ENCODE measurements around the gene BUD31.
A peak's percentile ranks its signal among the peaks of the same experiment; 100 is the strongest.

The BUD31 gene

GRCh38 chr7:99368750-99369389 is 39.9 kb upstream of the BUD31 start:
- no peak for TF ChIP-seq ZFX (IDR thresholded peaks at IDR 0.05; ENCODE audit: borderline replicate concordance)
- no peak for TF ChIP-seq CTCF (IDR thresholded peaks at IDR 0.05)
- H3K27ac ChIP-seq: no peak overlapping the region

GRCh38 chr7:99369767-99370391 is 38.9 kb upstream of the BUD31 start:
- 0 out of 2 replicates have a peak overlapping the region, but pooled peaks have one; percentile 15 for H3K27ac ChIP-seq
- TF ChIP-seq CTCF (IDR thresholded peaks at IDR 0.05) (no peak), ZFX (IDR thresholded peaks at IDR 0.05; ENCODE audit: borderline replicate concordance) (no peak)

GRCh38 chr7:99371376-99371920 is 37.3 kb upstream of the BUD31 start:
- H3K27ac ChIP-seq: 0 out of 2 replicates have a peak overlapping the region, but pooled peaks have one; percentile 86
- TF ChIP-seq ZFX (IDR thresholded peaks at IDR 0.05; ENCODE audit: borderline replicate concordance) (no peak), CTCF (IDR thresholded peaks at IDR 0.05) (no peak)

GRCh38 chr7:99372275-99373090 is 36.3 kb upstream of the BUD31 start:
- TF ChIP-seq CTCF (IDR thresholded peaks at IDR 0.05): no peak
- no peak for TF ChIP-seq ZFX (IDR thresholded peaks at IDR 0.05; ENCODE audit: borderline replicate concordance)
- peak overlapping the region; percentile 86 for H3K27ac ChIP-seq

- H3K27ac ChIP-seq: peak overlapping the region; percentile 86
- no peak for TF ChIP-seq ZFX (IDR thresholded peaks at IDR 0.05; ENCODE audit: borderline replicate concordance)
- no peak for TF ChIP-seq CTCF (IDR thresholded peaks at IDR 0.05)
Observed at GRCh38 chr7:99373091-99374066, 35.4 kb upstream of the BUD31 start.
